HEK293T (cell line): Measurements from ENCODE around the gene EXTL1.

Experiments used
- BHLHE40 ChIP-seq: fragments of 450-650 bp; IDR thresholded peaks from 2 replicates; pipeline ENCODE4 v1.6.1; 2016; ENCODE audit warnings: mild to moderate bottlenecking, moderate library complexity, borderline replicate concordance
- ELF4 ChIP-seq: fragments of 450-650 bp; IDR thresholded peaks from 2 replicates; pipeline ENCODE4 v1.6.1; 2017; ENCODE audit warnings: antibody characterized with exemption
- FOXK2 ChIP-seq: fragments of 450-650 bp; IDR thresholded peaks from 2 replicates; pipeline ENCODE4 v1.6.1; 2016; ENCODE audit warnings: mild to moderate bottlenecking
- FOXM1 ChIP-seq: fragments of 450-650 bp; IDR thresholded peaks from 2 replicates; pipeline ENCODE4 v1.6.1; 2017; ENCODE audit warnings: mild to moderate bottlenecking, borderline replicate concordance
- HDGF ChIP-seq: fragments of 450-650 bp; IDR thresholded peaks from 2 replicates; pipeline ENCODE4 v1.6.1; 2017; ENCODE audit warnings: antibody characterized with exemption, borderline replicate concordance
- LEF1 ChIP-seq: fragments of 450-650 bp; IDR thresholded peaks from 2 replicates; pipeline ENCODE4 v1.6.1; 2017; ENCODE audit warnings: mild to moderate bottlenecking, borderline replicate concordance
- SP1 ChIP-seq: fragments of 450-650 bp; IDR thresholded peaks from 2 replicates; pipeline ENCODE4 v1.6.1; 2017

- no peak for TF ChIP-seq FOXK2
- TF ChIP-seq SP1, result no peak
- TF ChIP-seq BHLHE40, result no peak
- TF ChIP-seq FOXM1, result no peak
- no peak for TF ChIP-seq ELF4
- no peak for TF ChIP-seq LEF1
- TF ChIP-seq HDGF, result no peak
These were observed 39.4 kb downstream of the EXTL1 start for GRCh38 chr1:26060832-26061574.
